ENCODE measurements around the gene HHIPL1. TPM values are rescaled to one million over a fixed set of nuclear protein-coding genes. Genes with fewer than 3 reads are reported as not detected.
A peak's percentile ranks its signal among the peaks of the same experiment; 100 is the strongest.

The HHIPL1 gene
- polyA plus RNA-seq, 1 donor, result 0.94 TPM

DNA sequence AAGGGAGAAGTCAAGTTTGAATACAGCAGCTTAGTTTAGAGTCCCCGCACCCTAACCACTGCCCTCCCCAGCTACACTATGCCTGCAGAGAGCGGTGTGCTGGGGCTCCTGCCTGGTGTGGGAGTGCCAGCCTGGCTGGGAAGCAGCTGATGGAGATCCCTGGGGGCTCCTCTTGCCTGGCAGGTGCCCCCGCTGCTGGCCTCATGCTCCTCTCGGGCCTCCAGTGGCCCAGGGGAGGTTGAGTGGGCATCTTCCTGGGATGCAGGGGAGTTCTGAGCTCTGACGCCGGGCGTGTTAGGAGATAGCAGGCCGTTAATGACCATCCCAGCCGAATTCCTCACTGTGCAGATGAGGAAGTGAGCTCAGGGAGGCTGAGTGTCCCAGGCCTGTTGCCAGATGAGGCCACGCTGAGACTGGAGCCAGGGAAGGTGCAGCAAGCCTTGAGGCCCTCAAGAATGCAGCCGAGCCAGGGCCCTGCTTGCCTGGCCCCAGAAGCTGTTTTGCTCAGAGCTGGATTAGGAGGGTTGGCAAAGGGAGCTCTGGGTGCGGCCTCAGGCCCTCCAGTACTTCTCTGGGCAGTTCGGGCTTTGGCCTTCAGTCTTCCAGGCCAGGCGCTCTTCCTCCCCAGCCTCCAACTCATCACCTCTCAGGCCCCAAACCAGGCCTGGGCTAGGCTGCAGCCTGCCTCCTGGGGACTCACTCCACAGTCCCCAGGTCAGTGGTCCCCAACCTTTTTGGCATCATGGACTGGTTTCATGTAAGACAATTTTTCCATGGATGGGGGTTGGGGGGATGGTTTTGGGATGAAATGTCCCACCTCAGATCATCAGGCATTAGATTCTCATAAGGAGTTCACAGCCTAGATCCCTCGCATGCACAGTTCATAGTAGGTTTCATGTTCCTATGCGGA lies 32.6 kb downstream of the HHIPL1 start:
- Histone ChIP-seq H3K4me1 (ENCODE audit: control insufficient read depth, insufficient read depth, low read length) (peaks cover under 1% of the 10 kb centered on the region), H3K27me3 (ENCODE audit: control insufficient read depth, insufficient read depth, low read length) (peaks cover 26% of the 10 kb centered on the region), H3K36me3 (ENCODE audit: control insufficient read depth, insufficient read depth, low read length) (no peaks in the 10 kb centered on the region), H3K9me3 (ENCODE audit: control insufficient read depth, low read depth, low read length) (peaks cover 18% of the 10 kb centered on the region), H3K4me3 (ENCODE audit: low read length) (no peak overlapping the region), H3K27ac (ENCODE audit: low read length) (no peak overlapping the region)
- no peak for DNase-seq
- WGBS (ENCODE audit: insufficient coverage, low lambda C conversion rate), result no CpG with 5 or more reads among the region's 16 CpGs

DNA sequence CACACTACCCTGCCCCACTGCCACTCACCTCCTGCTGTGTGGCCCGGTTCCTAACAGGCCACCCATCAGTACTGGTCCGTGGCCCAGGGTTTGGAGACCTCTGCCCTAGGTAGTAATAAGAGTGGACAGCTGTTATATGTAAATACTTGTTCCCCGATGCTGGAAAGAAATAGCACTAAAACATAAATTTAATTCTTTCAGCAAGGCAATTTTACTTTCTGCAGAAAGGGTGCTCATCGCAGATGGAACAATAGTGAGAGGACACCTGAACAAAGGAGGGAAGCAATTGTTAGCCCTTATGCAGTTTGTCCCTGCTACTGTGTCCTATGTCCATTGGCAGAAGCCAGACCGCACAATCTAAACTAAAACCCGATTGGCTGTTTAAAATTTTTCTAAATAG lies 33.3 kb downstream of the HHIPL1 start:
- no peak for DNase-seq
- 100% methylated on average over 1 of the region's 6 CpGs for WGBS (ENCODE audit: insufficient coverage, low lambda C conversion rate)
- no peak overlapping the region for H3K27ac ChIP-seq (ENCODE audit: low read length)

GRCh38 chr14:99679111-99679510 lies 34.2 kb downstream of the HHIPL1 start:
- H3K36me3 ChIP-seq (ENCODE audit: control insufficient read depth, insufficient read depth, low read length), result no peaks in the 10 kb centered on the region
- H3K27ac ChIP-seq (ENCODE audit: low read length), result no peak overlapping the region
- no CpG with 5 or more reads among the region's 2 CpGs for WGBS (ENCODE audit: insufficient coverage, low lambda C conversion rate)
- H3K27me3 ChIP-seq (ENCODE audit: control insufficient read depth, insufficient read depth, low read length), result peaks cover 26% of the 10 kb centered on the region
- no peak for DNase-seq
- peaks cover 7% of the 10 kb centered on the region for H3K4me1 ChIP-seq (ENCODE audit: control insufficient read depth, insufficient read depth, low read length)
- H3K9me3 ChIP-seq (ENCODE audit: control insufficient read depth, low read depth, low read length), result peaks cover 18% of the 10 kb centered on the region
- H3K4me3 ChIP-seq (ENCODE audit: low read length), result no peak overlapping the region

More for the DNA sequence above, 33.3 kb downstream of the HHIPL1 start:
- peaks cover 26% of the 10 kb centered on the region for H3K27me3 ChIP-seq (ENCODE audit: control insufficient read depth, insufficient read depth, low read length)
- H3K4me3 ChIP-seq (ENCODE audit: low read length), result no peak overlapping the region
- H3K4me1 ChIP-seq (ENCODE audit: control insufficient read depth, insufficient read depth, low read length), result peaks cover 5% of the 10 kb centered on the region
- peaks cover 18% of the 10 kb centered on the region for H3K9me3 ChIP-seq (ENCODE audit: control insufficient read depth, low read depth, low read length)
- no peaks in the 10 kb centered on the region for H3K36me3 ChIP-seq (ENCODE audit: control insufficient read depth, insufficient read depth, low read length)

GRCh38 chr14:99679543-99679942 lies 34.6 kb downstream of the HHIPL1 start:
- Histone ChIP-seq H3K9me3 (ENCODE audit: control insufficient read depth, low read depth, low read length) (peaks cover 18% of the 10 kb centered on the region), H3K27me3 (ENCODE audit: control insufficient read depth, insufficient read depth, low read length) (peaks cover 25% of the 10 kb centered on the region), H3K4me3 (ENCODE audit: low read length) (no peak overlapping the region), H3K36me3 (ENCODE audit: control insufficient read depth, insufficient read depth, low read length) (no peaks in the 10 kb centered on the region), H3K27ac (ENCODE audit: low read length) (no peak overlapping the region), H3K4me1 (ENCODE audit: control insufficient read depth, insufficient read depth, low read length) (peaks cover 8% of the 10 kb centered on the region)
- DNase-seq, result no peak
- no CpG with 5 or more reads among the region's 8 CpGs for WGBS (ENCODE audit: insufficient coverage, low lambda C conversion rate)

GRCh38 chr14:99679996-99680395 lies 35.1 kb downstream of the HHIPL1 start:
- H3K9me3 ChIP-seq (ENCODE audit: control insufficient read depth, low read depth, low read length), result peaks cover 18% of the 10 kb centered on the region
- WGBS (ENCODE audit: insufficient coverage, low lambda C conversion rate), result no CpG with 5 or more reads among the region's 5 CpGs
- H3K27ac ChIP-seq (ENCODE audit: low read length), result no peak overlapping the region
- no peak overlapping the region for H3K4me3 ChIP-seq (ENCODE audit: low read length)
- no peak for DNase-seq
- peaks cover 25% of the 10 kb centered on the region for H3K27me3 ChIP-seq (ENCODE audit: control insufficient read depth, insufficient read depth, low read length)
- no peaks in the 10 kb centered on the region for H3K36me3 ChIP-seq (ENCODE audit: control insufficient read depth, insufficient read depth, low read length)
- H3K4me1 ChIP-seq (ENCODE audit: control insufficient read depth, insufficient read depth, low read length), result peaks cover 10% of the 10 kb centered on the region

DNA sequence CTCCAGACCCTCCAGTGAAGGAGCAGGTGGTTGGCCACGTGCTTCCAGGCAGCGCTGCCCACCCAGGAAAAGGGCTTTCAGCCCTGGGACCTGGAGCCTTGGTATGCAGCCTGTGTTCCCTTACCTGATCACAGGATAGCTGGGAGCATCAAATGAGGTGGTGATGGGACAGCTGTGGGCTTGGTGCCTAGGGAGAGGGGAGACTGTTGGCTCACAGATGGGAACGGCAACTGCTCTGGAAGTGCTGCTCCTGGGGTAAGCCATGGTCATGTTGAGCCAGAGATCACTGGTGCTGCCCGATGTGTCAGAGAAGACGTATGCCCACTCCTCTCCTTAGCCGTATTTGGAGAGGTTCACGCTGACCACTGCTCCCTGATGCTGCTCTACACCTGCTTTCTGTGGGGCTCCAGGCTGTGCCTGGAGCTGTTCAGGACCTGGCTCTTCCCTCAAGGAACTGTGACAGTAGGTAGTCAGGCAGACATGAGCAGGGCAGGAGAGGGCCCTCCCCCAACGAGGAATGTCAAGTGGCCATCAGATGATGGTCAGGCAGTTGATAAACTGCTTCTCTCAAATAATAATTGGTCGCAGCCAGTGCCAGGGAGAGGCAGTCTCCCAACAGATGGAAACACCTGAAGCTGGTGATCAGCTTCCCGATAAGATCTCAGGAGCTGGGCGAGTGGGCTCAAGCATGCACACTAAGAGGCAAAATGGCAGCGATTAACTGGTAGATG lies 36.3 kb downstream of the HHIPL1 start:
- Histone ChIP-seq H3K27ac (ENCODE audit: low read length) (no peak overlapping the region), H3K9me3 (ENCODE audit: control insufficient read depth, low read depth, low read length) (peaks cover 11% of the 10 kb centered on the region), H3K36me3 (ENCODE audit: control insufficient read depth, insufficient read depth, low read length) (no peaks in the 10 kb centered on the region), H3K4me1 (ENCODE audit: control insufficient read depth, insufficient read depth, low read length) (peaks cover 10% of the 10 kb centered on the region), H3K4me3 (ENCODE audit: low read length) (no peak overlapping the region), H3K27me3 (ENCODE audit: control insufficient read depth, insufficient read depth, low read length) (peaks cover 19% of the 10 kb centered on the region)
- no CpG with 5 or more reads among the region's 12 CpGs for WGBS (ENCODE audit: insufficient coverage, low lambda C conversion rate)
- DNase-seq, result no peak

GRCh38 chr14:99681832-99682148 lies 36.9 kb downstream of the HHIPL1 start:
- no CpG with 5 or more reads among the region's 11 CpGs for WGBS (ENCODE audit: insufficient coverage, low lambda C conversion rate)
- H3K27me3 ChIP-seq (ENCODE audit: control insufficient read depth, insufficient read depth, low read length), result peaks cover 15% of the 10 kb centered on the region
- no peak overlapping the region for H3K4me3 ChIP-seq (ENCODE audit: low read length)
- no peak overlapping the region for H3K27ac ChIP-seq (ENCODE audit: low read length)
- H3K9me3 ChIP-seq (ENCODE audit: control insufficient read depth, low read depth, low read length), result peaks cover 11% of the 10 kb centered on the region
- DNase-seq, result no peak
- peaks cover 10% of the 10 kb centered on the region for H3K4me1 ChIP-seq (ENCODE audit: control insufficient read depth, insufficient read depth, low read length)
- no peaks in the 10 kb centered on the region for H3K36me3 ChIP-seq (ENCODE audit: control insufficient read depth, insufficient read depth, low read length)

GRCh38 chr14:99682809-99683618 lies 38.1 kb downstream of the HHIPL1 start:
- DNase-seq, result peak; percentile 72 to 73
- peaks cover 1% of the 10 kb centered on the region for H3K9me3 ChIP-seq (ENCODE audit: control insufficient read depth, low read depth, low read length)
- H3K27ac ChIP-seq (ENCODE audit: low read length), result peak overlapping the region; percentile 81
- H3K36me3 ChIP-seq (ENCODE audit: control insufficient read depth, insufficient read depth, low read length), result no peaks in the 10 kb centered on the region
- H3K4me3 ChIP-seq (ENCODE audit: low read length), result peak overlapping the region; percentile 91
- WGBS (ENCODE audit: insufficient coverage, low lambda C conversion rate), result no CpG with 5 or more reads among the region's 42 CpGs
- H3K27me3 ChIP-seq (ENCODE audit: control insufficient read depth, insufficient read depth, low read length), result peaks cover 22% of the 10 kb centered on the region
- peaks cover 10% of the 10 kb centered on the region for H3K4me1 ChIP-seq (ENCODE audit: control insufficient read depth, insufficient read depth, low read length)

DNA sequence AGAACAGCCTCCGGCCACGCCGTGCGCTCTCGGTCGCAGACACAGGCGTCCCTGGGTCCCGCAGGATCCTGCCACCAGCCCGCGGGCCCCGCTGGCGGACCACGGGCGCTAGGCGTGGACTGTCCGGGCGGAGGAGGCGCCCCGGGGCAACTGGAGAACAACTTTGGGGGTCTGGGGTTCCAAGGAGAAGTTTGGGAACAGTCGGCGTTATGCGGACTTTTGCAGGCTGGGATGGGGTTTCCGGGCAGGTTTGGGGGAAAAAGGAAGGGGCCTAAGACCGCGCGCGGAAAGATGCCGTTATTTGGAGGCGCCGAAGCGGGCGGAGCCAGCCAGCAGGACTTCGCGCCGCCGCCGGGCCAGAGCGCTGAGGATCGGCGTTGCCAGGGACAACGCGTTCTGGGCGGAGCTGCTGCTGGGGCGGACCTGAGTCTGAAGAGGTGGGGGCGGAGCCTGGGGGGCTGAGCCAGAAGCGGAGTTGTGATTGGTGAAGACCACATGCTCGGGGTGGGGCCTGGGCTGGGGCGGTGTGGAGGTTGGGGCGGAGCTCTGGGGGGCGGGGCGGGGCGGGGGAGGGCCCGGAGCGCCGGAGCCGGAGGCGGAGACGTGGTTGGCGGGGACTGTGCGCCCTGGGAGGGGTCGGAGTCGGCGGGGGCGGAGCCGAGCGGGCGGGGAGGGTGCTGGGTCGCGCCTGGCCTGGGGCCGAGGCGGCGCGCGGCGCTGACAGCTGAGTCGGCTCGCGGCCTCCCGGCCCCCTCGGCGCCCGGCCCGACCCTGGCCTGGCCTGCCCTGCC lies 38.9 kb downstream of the HHIPL1 start, which contains the start of gene CYP46A1:
Gene CYP46A1, plus strand, starts transcription at position 680 of the 791 bp plus-strand sequence. CDS start 120 bp downstream, outside the sequence.
- peak within 1 kb of the TSS; percentile 91 for H3K4me3 ChIP-seq (ENCODE audit: low read length)
- no peaks in the 10 kb centered on the region for H3K9me3 ChIP-seq (ENCODE audit: control insufficient read depth, low read depth, low read length)
- H3K36me3 ChIP-seq (ENCODE audit: control insufficient read depth, insufficient read depth, low read length), result no peaks in the 10 kb centered on the region
- H3K27me3 ChIP-seq (ENCODE audit: control insufficient read depth, insufficient read depth, low read length), result peaks cover 25% of the 10 kb centered on the region
- peaks cover 10% of the 10 kb centered on the region for H3K4me1 ChIP-seq (ENCODE audit: control insufficient read depth, insufficient read depth, low read length)
- peak; percentile 99 to 100 for DNase-seq
- peak within 1 kb of the TSS; percentile 81 for H3K27ac ChIP-seq (ENCODE audit: low read length)
- WGBS (ENCODE audit: insufficient coverage, low lambda C conversion rate), result no CpG with 5 or more reads among the region's 83 CpGs
